Parathyroid adenoma (tissue), 2 donors: ENCODE measurements around the gene UBXN11.

Experiments
- H2AFZ ChIP-seq: fragments of 300-600 bp; sonication (generic); one replicate; pipeline ENCODE4 v1.7.0; 2017; ENCODE audit warnings: antibody characterized with exemption, mild to moderate bottlenecking
- H3K27ac ChIP-seq: fragments of 300-600 bp; sonication (generic); one replicate; pipeline ENCODE4 v1.7.0; 2017
- H3K27me3 ChIP-seq: fragments of 300-600 bp; sonication (generic); one replicate; pipeline ENCODE4 v1.7.0; 2017; ENCODE audit warnings: low read length; ENCODE audit not compliant: control insufficient read depth, insufficient read depth
- H3K36me3 ChIP-seq: fragments of 300-600 bp; sonication (generic); one replicate; pipeline ENCODE4 v1.7.0; 2017; ENCODE audit warnings: low read length; ENCODE audit not compliant: control insufficient read depth, insufficient read depth
- H3K4me1 ChIP-seq: fragments of 300-600 bp; sonication (generic); one replicate; pipeline ENCODE4 v1.7.0; 2017; ENCODE audit warnings: control low read depth
- H3K4me2 ChIP-seq: fragments of 300-600 bp; sonication (generic); one replicate; pipeline ENCODE4 v1.7.0; 2017; ENCODE audit warnings: low read length
- H3K4me3 ChIP-seq: fragments of 300-600 bp; sonication (generic); one replicate; pipeline ENCODE4 v1.7.0; 2017; ENCODE audit warnings: low read depth, low read length
- H3K79me2 ChIP-seq: fragments of 300-600 bp; sonication (generic); one replicate; pipeline ENCODE4 v1.7.0; 2017; ENCODE audit warnings: control low read depth
- H3K9ac ChIP-seq: fragments of 300-600 bp; sonication (generic); one replicate; pipeline ENCODE4 v1.7.0; 2017; ENCODE audit warnings: mild to moderate bottlenecking
- H3K9me3 ChIP-seq: fragments of 300-600 bp; sonication (generic); one replicate; pipeline ENCODE4 v1.7.0; 2017; ENCODE audit warnings: low read length; ENCODE audit not compliant: control insufficient read depth
- TF ChIP-seq, protein P1 (sequence below): fragments of 300-600 bp; sonication (generic); IDR thresholded peaks from one replicate; pipeline ENCODE4 v1.7.0; 2017; ENCODE audit warnings: antibody characterized with exemption, mild to moderate bottlenecking
- donor health status: primary hyperparathyroidism.

UBXN11 gene

DNA sequence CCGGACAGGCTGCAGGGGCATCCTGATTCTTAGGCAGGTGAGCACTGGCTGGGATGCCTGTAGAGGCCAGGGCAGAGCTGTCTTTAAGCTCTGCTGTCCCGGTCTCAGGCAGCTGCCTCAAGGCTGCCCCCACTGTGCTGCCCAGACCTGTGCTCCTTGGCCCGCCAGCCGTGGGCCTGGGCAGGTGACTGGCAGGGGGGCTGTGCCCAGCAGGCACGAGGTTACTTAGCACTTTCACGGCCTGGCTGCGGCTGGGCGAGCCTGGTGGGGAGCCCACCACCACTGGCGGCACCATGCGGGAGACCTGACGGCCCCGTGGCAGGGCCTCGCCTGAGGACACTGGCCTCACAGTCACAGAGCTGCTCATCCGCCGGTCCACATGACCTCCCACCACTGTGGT lies 39.3 kb upstream of the UBXN11 start:
- Histone ChIP-seq H3K9ac (no peak overlapping the region), H3K27ac (no peak overlapping the region), H3K27me3 (no peaks in the 10 kb centered on the region), H3K4me2 (no peak overlapping the region), H3K79me2 (no peaks in the 10 kb centered on the region), H2AFZ (no peak overlapping the region), H3K4me3 (no peak overlapping the region), H3K36me3 (no peaks in the 10 kb centered on the region), H3K4me1 (no peaks in the 10 kb centered on the region), H3K9me3 (no peaks in the 10 kb centered on the region)
- TF ChIP-seq, protein P1, sequence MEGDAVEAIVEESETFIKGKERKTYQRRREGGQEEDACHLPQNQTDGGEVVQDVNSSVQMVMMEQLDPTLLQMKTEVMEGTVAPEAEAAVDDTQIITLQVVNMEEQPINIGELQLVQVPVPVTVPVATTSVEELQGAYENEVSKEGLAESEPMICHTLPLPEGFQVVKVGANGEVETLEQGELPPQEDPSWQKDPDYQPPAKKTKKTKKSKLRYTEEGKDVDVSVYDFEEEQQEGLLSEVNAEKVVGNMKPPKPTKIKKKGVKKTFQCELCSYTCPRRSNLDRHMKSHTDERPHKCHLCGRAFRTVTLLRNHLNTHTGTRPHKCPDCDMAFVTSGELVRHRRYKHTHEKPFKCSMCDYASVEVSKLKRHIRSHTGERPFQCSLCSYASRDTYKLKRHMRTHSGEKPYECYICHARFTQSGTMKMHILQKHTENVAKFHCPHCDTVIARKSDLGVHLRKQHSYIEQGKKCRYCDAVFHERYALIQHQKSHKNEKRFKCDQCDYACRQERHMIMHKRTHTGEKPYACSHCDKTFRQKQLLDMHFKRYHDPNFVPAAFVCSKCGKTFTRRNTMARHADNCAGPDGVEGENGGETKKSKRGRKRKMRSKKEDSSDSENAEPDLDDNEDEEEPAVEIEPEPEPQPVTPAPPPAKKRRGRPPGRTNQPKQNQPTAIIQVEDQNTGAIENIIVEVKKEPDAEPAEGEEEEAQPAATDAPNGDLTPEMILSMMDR = no peak

DNA sequence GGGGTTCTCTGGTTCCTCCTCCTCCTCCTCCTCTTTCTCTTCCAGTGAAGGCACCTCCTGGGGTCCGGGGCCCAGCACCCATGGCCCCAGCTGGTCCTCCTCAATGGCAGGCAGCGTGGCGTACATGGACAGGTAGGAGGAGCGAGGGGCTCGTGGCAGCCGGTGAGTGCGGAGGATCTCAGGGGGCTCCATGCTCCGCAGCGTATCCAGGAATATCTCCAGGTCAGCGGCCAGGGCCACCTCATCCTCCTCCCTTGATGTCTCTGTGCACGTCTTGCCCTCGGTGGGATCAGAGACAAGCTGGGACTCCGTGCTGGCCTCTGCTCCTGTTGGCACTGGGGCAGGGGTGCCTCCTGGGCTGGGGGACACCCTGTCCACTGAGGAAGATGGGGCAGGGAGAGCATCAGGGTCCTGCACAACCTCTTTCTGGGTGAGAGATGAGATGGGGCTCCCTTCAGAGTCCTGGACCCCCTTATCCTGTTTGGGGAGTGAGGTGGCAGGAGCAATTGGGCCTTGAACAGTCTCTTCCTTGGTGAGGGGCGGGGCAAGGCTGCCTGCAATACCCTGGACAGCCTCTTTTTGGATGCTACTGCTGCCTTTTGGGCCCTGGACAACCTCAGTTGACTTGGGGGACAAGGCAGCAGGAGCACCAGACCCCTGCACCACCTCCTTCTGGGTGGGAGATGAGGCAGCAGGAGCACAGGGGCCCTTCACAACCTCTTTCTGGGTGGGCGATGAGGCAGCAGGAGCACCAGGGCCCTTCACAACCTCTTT lies 37.9 kb upstream of the UBXN11 start:
- no peak overlapping the region for H3K4me3 ChIP-seq
- H3K4me2 ChIP-seq = no peak overlapping the region
- no peaks in the 10 kb centered on the region for H3K4me1 ChIP-seq
- H3K9me3 ChIP-seq = no peaks in the 10 kb centered on the region
- H3K79me2 ChIP-seq = no peaks in the 10 kb centered on the region
- TF ChIP-seq, protein P1 = no peak
- H3K9ac ChIP-seq = no peak overlapping the region
- H3K36me3 ChIP-seq = no peaks in the 10 kb centered on the region
- H2AFZ ChIP-seq = no peak overlapping the region
- no peak overlapping the region for H3K27ac ChIP-seq
- no peaks in the 10 kb centered on the region for H3K27me3 ChIP-seq

DNA sequence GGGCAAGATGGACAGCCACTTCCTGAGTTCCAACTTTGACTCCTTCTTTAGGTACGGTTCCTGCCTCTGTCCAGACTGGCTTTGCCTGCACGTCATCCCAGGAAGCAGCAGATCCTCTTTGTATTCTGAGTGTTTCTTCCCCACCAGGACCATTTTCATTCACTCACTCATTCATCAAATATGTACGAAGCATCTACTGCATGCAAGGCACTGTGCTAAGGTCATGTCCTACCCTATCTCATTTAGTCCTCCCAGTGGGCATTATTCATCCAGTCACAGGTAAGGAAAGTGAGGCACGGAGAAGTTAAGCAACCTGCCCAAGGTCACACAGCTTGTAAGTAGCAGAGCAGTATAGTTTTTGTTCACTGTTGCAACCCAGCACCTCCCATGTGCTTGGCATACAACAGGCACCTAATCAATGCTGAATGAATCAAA lies 33.6 kb upstream of the UBXN11 start:
- TF ChIP-seq, protein P1 = no peak
- Histone ChIP-seq H3K4me3 (no peak overlapping the region), H3K9ac (no peak overlapping the region), H3K36me3 (no peaks in the 10 kb centered on the region), H3K4me2 (no peak overlapping the region), H3K9me3 (no peaks in the 10 kb centered on the region), H3K27ac (no peak overlapping the region), H3K27me3 (no peaks in the 10 kb centered on the region), H3K79me2 (no peaks in the 10 kb centered on the region), H3K4me1 (no peaks in the 10 kb centered on the region), H2AFZ (no peak overlapping the region)

DNA sequence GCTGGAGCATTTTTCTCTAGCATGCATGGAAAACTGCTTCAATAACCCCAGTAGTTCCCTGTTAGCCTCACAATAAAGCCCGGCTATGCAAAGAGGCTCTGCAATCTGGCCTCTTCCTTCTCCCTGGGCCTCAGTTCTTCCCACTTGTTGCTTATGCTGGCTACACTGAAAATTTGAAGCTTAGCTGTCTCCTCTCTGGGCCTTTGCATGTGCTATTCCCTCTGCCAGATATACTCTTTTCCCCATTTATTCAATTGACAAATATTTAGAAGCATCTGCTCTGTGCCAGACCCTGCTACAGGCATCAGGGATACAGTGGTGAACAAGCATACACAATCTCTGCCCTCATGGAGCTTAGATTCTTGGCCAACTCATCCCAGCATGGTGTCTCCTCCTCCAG lies 32.2 kb upstream of the UBXN11 start:
- no peak overlapping the region for H3K27ac ChIP-seq
- no peak overlapping the region for H3K9ac ChIP-seq
- no peaks in the 10 kb centered on the region for H3K36me3 ChIP-seq
- no peak overlapping the region for H3K4me2 ChIP-seq
- H3K79me2 ChIP-seq = no peaks in the 10 kb centered on the region
- H3K27me3 ChIP-seq = no peaks in the 10 kb centered on the region
- no peaks in the 10 kb centered on the region for H3K4me1 ChIP-seq
- TF ChIP-seq, protein P1 = no peak
- no peak overlapping the region for H2AFZ ChIP-seq
- H3K9me3 ChIP-seq = no peaks in the 10 kb centered on the region
- no peak overlapping the region for H3K4me3 ChIP-seq

DNA sequence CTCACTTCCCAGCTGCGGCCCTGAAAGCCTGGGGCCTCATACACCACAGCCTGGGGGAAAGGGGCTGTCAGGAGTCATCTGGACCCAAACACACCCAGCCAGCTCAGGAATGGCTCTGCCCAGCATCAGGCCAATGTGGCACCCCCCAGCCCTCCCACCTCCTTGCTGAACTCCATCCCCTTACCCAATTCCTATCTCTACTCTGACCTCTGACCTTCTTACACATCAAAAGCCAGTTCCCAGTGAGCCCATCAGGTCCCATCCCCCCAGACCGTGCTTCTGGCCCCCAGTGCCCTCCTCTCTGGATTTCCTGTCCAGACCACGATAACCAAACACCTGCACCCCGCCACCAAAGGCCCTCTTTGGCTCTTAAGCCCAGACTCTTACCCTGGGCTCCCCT lies 31.2 kb upstream of the UBXN11 start:
- Histone ChIP-seq H3K9ac (no peak overlapping the region), H3K4me3 (no peak overlapping the region), H3K4me1 (no peaks in the 10 kb centered on the region), H3K36me3 (no peaks in the 10 kb centered on the region), H3K79me2 (no peaks in the 10 kb centered on the region), H3K27ac (no peak overlapping the region), H3K27me3 (no peaks in the 10 kb centered on the region), H2AFZ (no peak overlapping the region), H3K9me3 (no peaks in the 10 kb centered on the region), H3K4me2 (no peak overlapping the region)
- TF ChIP-seq, protein P1 = no peak
